Measurements from ENCODE around the gene SFXN5. TPM values are rescaled to one million over a fixed set of nuclear protein-coding genes. Genes with fewer than 3 reads are reported as not detected.

The SFXN5 gene
- total and polyA plus RNA-seq, 2 of the 8 experiments (the other 6 are each of a cell fraction or from before 2014, with no cell fraction given) = 29.3 to 33.1 TPM

DNA sequence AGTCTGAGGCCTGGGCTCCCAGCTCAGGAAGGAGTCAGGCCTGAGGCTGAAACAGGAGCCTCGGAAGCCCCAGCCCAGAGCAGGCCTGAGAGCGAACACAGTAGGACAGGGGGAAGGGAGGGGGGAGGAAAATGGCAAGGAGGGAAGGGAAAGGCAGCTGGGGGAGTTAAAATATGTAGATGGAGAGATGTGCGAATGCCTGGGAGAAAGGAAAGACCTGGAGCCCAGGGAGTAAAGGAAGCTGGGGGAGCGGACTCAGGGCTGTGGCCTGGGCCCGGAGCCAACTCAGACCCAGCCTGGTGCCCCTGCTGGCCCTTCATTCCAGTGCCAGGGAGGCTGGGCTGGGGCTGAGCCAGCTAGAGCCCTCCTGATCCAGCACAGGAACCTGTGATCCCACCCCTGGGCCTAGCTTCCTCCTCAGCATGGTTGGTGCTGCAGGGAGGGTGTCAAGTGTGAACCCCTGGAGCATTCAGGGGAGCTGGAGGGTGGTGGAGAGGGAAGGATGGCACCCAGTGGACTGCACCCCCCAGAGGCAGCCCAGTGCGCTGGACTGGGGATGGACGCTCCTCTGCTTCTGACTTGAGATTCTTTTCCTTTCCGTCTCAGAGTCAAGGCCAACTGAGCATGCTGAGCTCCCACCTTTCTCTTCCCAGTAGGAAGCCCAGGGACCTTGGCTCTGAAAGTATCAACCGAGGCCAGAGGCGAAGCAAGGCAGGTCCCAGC lies 107.9 kb downstream of the SFXN5 start:
- no peak overlapping the region; the same call in 1 of the 2 replicates for H4K8ac ChIP-seq (ENCODE audit: extremely low read depth, insufficient read depth, low read length)
- no peaks in the 10 kb centered on the region for H3K23me2 ChIP-seq (ENCODE audit: low read depth, low read length)
- 56% methylated on average over 7 of the region's 10 CpGs; no CpG with 5 or more reads in 1 of the 2 experiments for WGBS, 2 experiments (ENCODE audit: extremely low coverage in 1 of 2, insufficient coverage in 1 of 2, insufficient read length in 1 of 2, insufficient replicate concordance in 2 of 2, low coverage in 1 of 2, low lambda C conversion rate in 2 of 2, missing lambda C conversion rate in 1 of 2)
- CTCF ChIA-PET (ENCODE audit: partially characterized antibody) = interaction anchor here (0.6 to 11.9 kb wide), 25 partner anchors 9 to 249 kb away, joined by 3 to 166 read pairs (median 7); partner anchors contain the start of genes EMX1 and SPR
- no peak overlapping the region; a peak in 1 of 7 replicates for H3K9ac ChIP-seq (replicated peaks in 1 of 4; ENCODE audit: extremely low read depth in 1 of 4, low read depth in 3 of 4, low read length in 3 of 4)
- no peak overlapping the region for H3K14ac ChIP-seq (ENCODE audit: insufficient read length)
- no peaks in the 10 kb centered on the region for H3K9me3 ChIP-seq (ENCODE audit: insufficient read depth in 2 of 2, low read depth in 1 of 2, low read length in 1 of 2)
- H3K4me3 ChIP-seq (ENCODE audit: extremely low read depth in 1 of 4, insufficient read depth in 2 of 4, low read depth in 3 of 4, low read length in 4 of 4) = 0 out of 8 replicates have a peak overlapping the region, but pooled peaks of 1 of the 4 experiments have one; percentile 2
- H4K20me1 ChIP-seq (replicated peaks in 1 of 2; ENCODE audit: control insufficient read depth in 1 of 2, insufficient read depth in 2 of 2, low read length in 2 of 2) = no peaks in the 10 kb centered on the region
- no peak overlapping the region for H3K23ac ChIP-seq (ENCODE audit: insufficient read length)
- peaks cover 0 to 5% (median 0%) of the 10 kb centered on the region in 4 experiments; a peak in 1 of 7 replicates for H3K27me3 ChIP-seq (replicated peaks in 1 of 4; ENCODE audit: control insufficient read depth in 3 of 4, extremely low read depth in 1 of 4, insufficient read depth in 3 of 4, low read length in 3 of 4)
- peaks cover 12 to 26% (median 22%) of the 10 kb centered on the region in 4 experiments for H3K4me1 ChIP-seq (replicated peaks in 1 of 4; ENCODE audit: control insufficient read depth in 3 of 4, insufficient read depth in 4 of 4, low read length in 3 of 4)
- peak overlapping the region; percentile 73 for H2BK120ac ChIP-seq (replicated peaks; ENCODE audit: low read depth, low read length)
- DNase-seq (ENCODE audit: low read depth in 1 of 2, low spot score in 2 of 2) (peak; percentile 61 to 76), FAIRE-seq (peak; percentile 94)
- peak overlapping the region; percentile 88 for H2BK15ac ChIP-seq (ENCODE audit: low read length)
- H3K79me2 ChIP-seq (ENCODE audit: control insufficient read depth in 1 of 2, insufficient read depth in 2 of 2, low read length in 2 of 2) = no peaks in the 10 kb centered on the region
- H4K5ac ChIP-seq (ENCODE audit: insufficient read length, low read depth, low read length) = peak overlapping the region; percentile 38
- no peaks in the 10 kb centered on the region for H3K36me3 ChIP-seq (ENCODE audit: control insufficient read depth in 2 of 4, insufficient read depth in 4 of 4, low read length in 3 of 4)
- peak overlapping the region; percentile 83; the same call in 1 of the 2 replicates for H2AK5ac ChIP-seq (ENCODE audit: low read depth, low read length)
- H4K91ac ChIP-seq (replicated peaks; ENCODE audit: insufficient read length, low read length) = peak overlapping the region; percentile 93
- peak overlapping the region; percentile 20 to 49; a peak in 3 of 4 replicates for H3K4me2 ChIP-seq (ENCODE audit: insufficient read depth in 1 of 2, low read depth in 2 of 2, low read length in 2 of 2)
- H3K4ac ChIP-seq (replicated peaks; ENCODE audit: insufficient read length, low read depth, low read length) = peak overlapping the region; percentile 49
- no peak overlapping the region for H3K56ac ChIP-seq (replicated peaks; ENCODE audit: insufficient read length, low read depth, low read length)
- POLR2A ChIA-PET (ENCODE audit: partially characterized antibody) = interaction anchor here (0.8 to 3.5 kb wide), 8 partner anchors 11 to 70 kb away, joined by 3 to 29 read pairs (median 6); partner anchors contain the start of gene EMX1
- no peak overlapping the region for H2AFZ ChIP-seq (ENCODE audit: low read length)
- peak overlapping the region; percentile 49; the same call in 1 of the 2 replicates for H3K27ac ChIP-seq (ENCODE audit: low read depth, low read length)
- peak overlapping the region; percentile 94 for H3K18ac ChIP-seq (ENCODE audit: extremely low read depth, low read length)
- H2BK12ac ChIP-seq (ENCODE audit: low read depth, low read length) = peak overlapping the region; percentile 97; the same call in 1 of the 2 replicates
- H3K79me1 ChIP-seq (ENCODE audit: low read depth, low read length) = no peaks in the 10 kb centered on the region
- peak overlapping the region; percentile 40 for H2BK20ac ChIP-seq (ENCODE audit: low read length)
- H2BK5ac ChIP-seq (ENCODE audit: low read depth, low read length) = peak overlapping the region; percentile 82
- no peak for TF ChIP-seq BACH1 (IDR thresholded peaks at IDR 0.05; ENCODE audit: low read length)
- peak; percentile 89 for TF ChIP-seq TCF12 (IDR thresholded peaks at IDR 0.05; ENCODE audit: low read depth, low read length)
- TF ChIP-seq POU5F1 (IDR thresholded peaks at IDR 0.05; ENCODE audit: low read depth, low read length) = peak; percentile 43; the same call in 1 of the 2 replicates
- 0 out of 2 replicates have a peak, but pooled peaks have one; percentile 4 for TF ChIP-seq RXRA (IDR thresholded peaks at IDR 0.05; ENCODE audit: insufficient read depth, low read depth, low read length)
- peak in 1 of 2 experiments; percentile 69; a peak in 1 of 3 replicates for TF ChIP-seq EP300 (IDR thresholded peaks at IDR 0.05; ENCODE audit: borderline replicate concordance in 1 of 2, low read depth in 2 of 2, low read length in 2 of 2)
- TF ChIP-seq RBBP5 (IDR thresholded peaks at IDR 0.05; ENCODE audit: borderline replicate concordance, low read depth, low read length) = 0 out of 2 replicates have a peak, but pooled peaks have one; percentile 34
- peak; percentile 76; the same call in 1 of the 2 replicates for TF ChIP-seq GABPA (IDR thresholded peaks at IDR 0.05; ENCODE audit: borderline replicate concordance, insufficient read depth, low read length)
- no peak for TF ChIP-seq CBX5 (IDR thresholded peaks at IDR 0.05; ENCODE audit: low read depth, low read length)
- peak; percentile 92 for TF ChIP-seq EGR1 (IDR thresholded peaks at IDR 0.05; ENCODE audit: borderline replicate concordance, low read depth, low read length)
- TF ChIP-seq SP1 (IDR thresholded peaks at IDR 0.05; ENCODE audit: low read depth, low read length) = peak; percentile 99
